ENCODE measurements around the gene NIT1. TPM values are rescaled to one million over a fixed set of nuclear protein-coding genes. Genes with fewer than 3 reads are reported as not detected.

NIT1 gene
- total and polyA plus RNA-seq, 2 of the 13 experiments (the other 11 are each of a cell fraction or from before 2014, with no cell fraction given) = 22.7 to 31.0 TPM

GRCh38 chr1:161153682-161154337 lies 35.9 kb downstream of the NIT1 start, which contains the start of gene UFC1:
Gene UFC1 (plus strand): TSS chr1:161153978. CDS start chr1:161153998, 20 bp downstream.
- H4K20me1 ChIP-seq (ENCODE audit: insufficient read depth, low read length) = no peaks in the 10 kb centered on the region
- DNase-seq (ENCODE audit: low spot score) (peak; percentile 86), FAIRE-seq (peak; percentile 96), ATAC-seq (peak; percentile 95)
- peaks cover 2 to 9% of the 10 kb centered on the region in 2 experiments; a peak in 2 of 5 replicates for H3K36me3 ChIP-seq (replicated peaks in 1 of 2; ENCODE audit: control insufficient read depth in 1 of 2, insufficient read depth in 2 of 2, low read length in 2 of 2)
- H3K4me1 ChIP-seq (ENCODE audit: insufficient read depth, low read length) = peaks cover 24% of the 10 kb centered on the region
- peak within 1 kb of the TSS; percentile 99 for H3K27ac ChIP-seq (ENCODE audit: extremely low read length, insufficient read depth, low read length)
- peak within 1 kb of the TSS; percentile 78 to 85 (median 78) for H3K4me3 ChIP-seq (replicated peaks in 1 of 3; ENCODE audit: insufficient read depth in 1 of 3, low read depth in 2 of 3, low read length in 3 of 3)
- intact Hi-C loops (cut with micrococcal nuclease; ENCODE audit: unreplicated experiment) = loop anchor here (2.0 kb wide), 1 partner anchor 21 kb away; the partner anchor contains the start of gene DEDD
- peak within 1 kb of the TSS; percentile 89 for H3K4me2 ChIP-seq (ENCODE audit: low read depth, low read length)
- peak within 1 kb of the TSS; percentile 92 for H2AFZ ChIP-seq (ENCODE audit: low read length)
- H3K27me3 ChIP-seq (ENCODE audit: control insufficient read depth in 1 of 2, insufficient read depth in 2 of 2, low read length in 2 of 2) = no peaks in the 10 kb centered on the region; a peak in 1 of 5 replicates
- under 1% methylated on average over 30 of the region's 33 CpGs for WGBS (ENCODE audit: low lambda C conversion rate)
- ChIA-PET CTCF (ENCODE audit: low intra/inter-chr PET ratio, low total read pairs) (no interaction called here), POLR2A (interaction anchor here (0.8 to 5.5 kb wide), 10 partner anchors 11 to 160 kb away, joined by 3 to 43 read pairs (median 4); partner anchors contain the start of genes DEDD, F11R, NDUFS2 and NIT1)
- peak within 1 kb of the TSS; percentile 98 for H3K9ac ChIP-seq (ENCODE audit: insufficient read depth, low read depth, low read length)
- TSS peak; percentile 99 for BruUV-seq (replicated peaks)
- peaks cover 10% of the 10 kb centered on the region for H3K79me2 ChIP-seq (ENCODE audit: insufficient read depth, low read length)
- in situ Hi-C loops (cut with HindIII; ENCODE audit: extremely low pct_ligation_motif_present, low pct_unique_long_range_greater_than_20kb) = no loop called here
- no peaks in the 10 kb centered on the region for H3K9me3 ChIP-seq (ENCODE audit: low read length)
- TF ChIP-seq, protein P1, sequence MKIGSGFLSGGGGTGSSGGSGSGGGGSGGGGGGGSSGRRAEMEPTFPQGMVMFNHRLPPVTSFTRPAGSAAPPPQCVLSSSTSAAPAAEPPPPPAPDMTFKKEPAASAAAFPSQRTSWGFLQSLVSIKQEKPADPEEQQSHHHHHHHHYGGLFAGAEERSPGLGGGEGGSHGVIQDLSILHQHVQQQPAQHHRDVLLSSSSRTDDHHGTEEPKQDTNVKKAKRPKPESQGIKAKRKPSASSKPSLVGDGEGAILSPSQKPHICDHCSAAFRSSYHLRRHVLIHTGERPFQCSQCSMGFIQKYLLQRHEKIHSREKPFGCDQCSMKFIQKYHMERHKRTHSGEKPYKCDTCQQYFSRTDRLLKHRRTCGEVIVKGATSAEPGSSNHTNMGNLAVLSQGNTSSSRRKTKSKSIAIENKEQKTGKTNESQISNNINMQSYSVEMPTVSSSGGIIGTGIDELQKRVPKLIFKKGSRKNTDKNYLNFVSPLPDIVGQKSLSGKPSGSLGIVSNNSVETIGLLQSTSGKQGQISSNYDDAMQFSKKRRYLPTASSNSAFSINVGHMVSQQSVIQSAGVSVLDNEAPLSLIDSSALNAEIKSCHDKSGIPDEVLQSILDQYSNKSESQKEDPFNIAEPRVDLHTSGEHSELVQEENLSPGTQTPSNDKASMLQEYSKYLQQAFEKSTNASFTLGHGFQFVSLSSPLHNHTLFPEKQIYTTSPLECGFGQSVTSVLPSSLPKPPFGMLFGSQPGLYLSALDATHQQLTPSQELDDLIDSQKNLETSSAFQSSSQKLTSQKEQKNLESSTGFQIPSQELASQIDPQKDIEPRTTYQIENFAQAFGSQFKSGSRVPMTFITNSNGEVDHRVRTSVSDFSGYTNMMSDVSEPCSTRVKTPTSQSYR (CRISPR knock-in tag; IDR thresholded peaks at IDR 0.05; ENCODE audit: borderline replicate concordance) = no peak
- no peak for TF ChIP-seq DR1 (CRISPR knock-in tag; IDR thresholded peaks at IDR 0.05)
- 0 out of 2 replicates have a peak, but pooled peaks have one; percentile 37 for TF ChIP-seq ZNF644 (CRISPR knock-in tag; IDR thresholded peaks at IDR 0.05; ENCODE audit: low read depth)
- TF ChIP-seq ZFY (CRISPR knock-in tag; IDR thresholded peaks at IDR 0.05) = no peak
- no peak for TF ChIP-seq PBX2 (CRISPR knock-in tag; IDR thresholded peaks at IDR 0.05)
- no peak; the same call in 1 of the 2 replicates for TF ChIP-seq MEIS2 (CRISPR knock-in tag; IDR thresholded peaks at IDR 0.05)
- no peak for TF ChIP-seq NR1H2 (CRISPR knock-in tag; IDR thresholded peaks at IDR 0.05; ENCODE audit: borderline replicate concordance, low read depth)
- TF ChIP-seq, protein P2, sequence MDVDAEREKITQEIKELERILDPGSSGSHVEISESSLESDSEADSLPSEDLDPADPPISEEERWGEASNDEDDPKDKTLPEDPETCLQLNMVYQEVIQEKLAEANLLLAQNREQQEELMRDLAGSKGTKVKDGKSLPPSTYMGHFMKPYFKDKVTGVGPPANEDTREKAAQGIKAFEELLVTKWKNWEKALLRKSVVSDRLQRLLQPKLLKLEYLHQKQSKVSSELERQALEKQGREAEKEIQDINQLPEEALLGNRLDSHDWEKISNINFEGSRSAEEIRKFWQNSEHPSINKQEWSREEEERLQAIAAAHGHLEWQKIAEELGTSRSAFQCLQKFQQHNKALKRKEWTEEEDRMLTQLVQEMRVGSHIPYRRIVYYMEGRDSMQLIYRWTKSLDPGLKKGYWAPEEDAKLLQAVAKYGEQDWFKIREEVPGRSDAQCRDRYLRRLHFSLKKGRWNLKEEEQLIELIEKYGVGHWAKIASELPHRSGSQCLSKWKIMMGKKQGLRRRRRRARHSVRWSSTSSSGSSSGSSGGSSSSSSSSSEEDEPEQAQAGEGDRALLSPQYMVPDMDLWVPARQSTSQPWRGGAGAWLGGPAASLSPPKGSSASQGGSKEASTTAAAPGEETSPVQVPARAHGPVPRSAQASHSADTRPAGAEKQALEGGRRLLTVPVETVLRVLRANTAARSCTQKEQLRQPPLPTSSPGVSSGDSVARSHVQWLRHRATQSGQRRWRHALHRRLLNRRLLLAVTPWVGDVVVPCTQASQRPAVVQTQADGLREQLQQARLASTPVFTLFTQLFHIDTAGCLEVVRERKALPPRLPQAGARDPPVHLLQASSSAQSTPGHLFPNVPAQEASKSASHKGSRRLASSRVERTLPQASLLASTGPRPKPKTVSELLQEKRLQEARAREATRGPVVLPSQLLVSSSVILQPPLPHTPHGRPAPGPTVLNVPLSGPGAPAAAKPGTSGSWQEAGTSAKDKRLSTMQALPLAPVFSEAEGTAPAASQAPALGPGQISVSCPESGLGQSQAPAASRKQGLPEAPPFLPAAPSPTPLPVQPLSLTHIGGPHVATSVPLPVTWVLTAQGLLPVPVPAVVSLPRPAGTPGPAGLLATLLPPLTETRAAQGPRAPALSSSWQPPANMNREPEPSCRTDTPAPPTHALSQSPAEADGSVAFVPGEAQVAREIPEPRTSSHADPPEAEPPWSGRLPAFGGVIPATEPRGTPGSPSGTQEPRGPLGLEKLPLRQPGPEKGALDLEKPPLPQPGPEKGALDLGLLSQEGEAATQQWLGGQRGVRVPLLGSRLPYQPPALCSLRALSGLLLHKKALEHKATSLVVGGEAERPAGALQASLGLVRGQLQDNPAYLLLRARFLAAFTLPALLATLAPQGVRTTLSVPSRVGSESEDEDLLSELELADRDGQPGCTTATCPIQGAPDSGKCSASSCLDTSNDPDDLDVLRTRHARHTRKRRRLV (CRISPR knock-in tag; IDR thresholded peaks at IDR 0.05) = no peak
- peak; percentile 75; the same call in 1 of the 2 replicates for TF ChIP-seq TGIF2 (CRISPR knock-in tag; IDR thresholded peaks at IDR 0.05)
- no peak for TF ChIP-seq TEAD3 (CRISPR knock-in tag; optimal IDR thresholded peaks at IDR 0.05; ENCODE audit: borderline replicate concordance)
- peak; percentile 60; the same call in 1 of the 2 replicates for TF ChIP-seq KDM2A (CRISPR knock-in tag; IDR thresholded peaks at IDR 0.05; ENCODE audit: borderline replicate concordance, low read depth)
- peak; percentile 56 for TF ChIP-seq GABPA (IDR thresholded peaks at IDR 0.05; ENCODE audit: low read depth, low read length)
- peak; percentile 98 for TF ChIP-seq GABPA (CRISPR knock-in tag; IDR thresholded peaks at IDR 0.05; ENCODE audit: low read depth)
- no peak; the same call in 1 of the 2 replicates for TF ChIP-seq CEBPG (CRISPR knock-in tag; IDR thresholded peaks at IDR 0.05)
- peak; percentile 25; the same call in 1 of the 2 replicates for TF ChIP-seq ZBTB21 (CRISPR knock-in tag; IDR thresholded peaks at IDR 0.05)
- no peak for TF ChIP-seq RAD21 (CRISPR knock-in tag; IDR thresholded peaks at IDR 0.05)
- no peak for TF ChIP-seq ZNF7 (CRISPR knock-in tag; IDR thresholded peaks at IDR 0.05)
